HepG2 (cell line): Measurements from ENCODE around the gene MARF1. TPM values are rescaled to one million over a fixed set of nuclear protein-coding genes. Genes with fewer than 3 reads are reported as not detected.

Source experiments
- ATF2 ChIP-seq: sonication (generic); formaldehyde crosslinking; IDR thresholded peaks from 2 replicates; pipeline ENCODE4 v1.4.0; 2020; ENCODE audit warnings: missing genetic modification reagents
- DNMT3B ChIP-seq: conservative IDR thresholded peaks from 2 replicates; pipeline ENCODE4 v1.6.1; 2016; ENCODE audit warnings: missing biosample characterization, control low read depth
- GRHL1 ChIP-seq: sonication (generic); formaldehyde crosslinking; conservative IDR thresholded peaks from 2 replicates; pipeline ENCODE4 v1.8.0; 2022; ENCODE audit warnings: missing genetic modification reagents
- KDM3A ChIP-seq: IDR thresholded peaks from 2 replicates; pipeline ENCODE4 v1.6.1; 2018; ENCODE audit warnings: low read depth, missing compliant biosample characterization
- RELA ChIP-seq: sonication (generic); formaldehyde crosslinking; IDR thresholded peaks from 2 replicates; pipeline ENCODE4 v1.4.0; 2020; ENCODE audit warnings: missing genetic modification reagents
- TCF7 ChIP-seq: sonication (generic); IDR thresholded peaks from 2 replicates; pipeline ENCODE4 v1.6.1; 2016; ENCODE audit warnings: antibody characterized with exemption, low read depth
- TOE1 ChIP-seq: sonication (generic); formaldehyde crosslinking; IDR thresholded peaks from 2 replicates; pipeline ENCODE4 v1.4.0; 2020; ENCODE audit warnings: mild to moderate bottlenecking, missing genetic modification reagents
- U2AF2 ChIP-seq: fragments of 200-400 bp; formaldehyde crosslinking; IDR thresholded peaks from 2 replicates; pipeline ENCODE4 v1.6.1; 2017; ENCODE audit warnings: low read depth, mild to moderate bottlenecking, low read length
- YY1 ChIP-seq: IDR thresholded peaks from 2 replicates; pipeline ENCODE4 v1.6.1; 2011; ENCODE audit warnings: low read length, low read depth, moderate library complexity, mild to moderate bottlenecking; ENCODE audit not compliant: insufficient read depth, insufficient replicate concordance
- ZBTB26 ChIP-seq: IDR thresholded peaks from 2 replicates; pipeline ENCODE4 v1.6.1; 2016; ENCODE audit warnings: missing compliant biosample characterization, missing genetic modification reagents, borderline replicate concordance
- ZBTB40 ChIP-seq, 2 experiments: fragments of 450-650 bp in 1 of 2; sonication (generic) in 1 of 2; formaldehyde crosslinking in 1 of 2; IDR thresholded peaks; 2 replicates each; pipeline versions ENCODE4 v1.6.1 to v1.8.0; 2016 to 2022; ENCODE audit warnings: antibody characterized with exemption in 1 of 2, mild to moderate bottlenecking in 1 of 2, missing genetic modification reagents in 1 of 2
- ZNF501 ChIP-seq: sonication (generic); formaldehyde crosslinking; IDR thresholded peaks from 2 replicates; pipeline ENCODE4 v1.5.1; 2020; ENCODE audit warnings: mild to moderate bottlenecking, moderate library complexity, missing genetic modification reagents
- ZNF597 ChIP-seq: sonication (generic); formaldehyde crosslinking; IDR thresholded peaks from 2 replicates; pipeline ENCODE4 v1.5.0; 2020; ENCODE audit warnings: missing genetic modification reagents
- ZNF724P ChIP-seq: sonication (generic); formaldehyde crosslinking; IDR thresholded peaks from 2 replicates; pipeline ENCODE4 v1.8.0; 2022; ENCODE audit warnings: missing genetic modification reagents, borderline replicate concordance
- polyA plus RNA-seq, 8 experiments: library from polyadenylated mRNA; depleted of rRNA in 3 of 8; stranded (reverse) in 7 of 8; unstranded in 1 of 8; fragments of >200 nt; fragmentation: Illumina TruSeq in 4 of 8; extraction: Trizol in 4 of 8; gene quantifications; 2 replicates each; pipeline versions ENCODE4 v1.2.1 to v1.2.3, GENCODE V29; 2011 to 2016; ENCODE audit warnings: low read depth in 4 of 8, missing spikeins in 1 of 8, mixed read lengths in 1 of 8; ENCODE audit not compliant: insufficient read depth in 1 of 8
- total RNA-seq, 5 experiments: library from RNA; depleted of rRNA; stranded (reverse); fragments of >200 nt; fragmentation: Illumina TruSeq; extraction: Trizol; gene quantifications; 2 replicates each; pipeline ENCODE4 v1.2.3, GENCODE V29; 2016; ENCODE audit warnings: low read depth in 1 of 5

Gene MARF1
- total and polyA plus RNA-seq, 2 of the 13 experiments (the other 11 are each of a cell fraction or from before 2014, with no cell fraction given) = 8.7 to 20.7 TPM

- TF ChIP-seq ZBTB40 (IDR thresholded peaks at IDR 0.05) (no peak), ZBTB40 (CRISPR knock-in tag; IDR thresholded peaks at IDR 0.05) (no peak), ZNF724P (CRISPR knock-in tag) (no peak), ATF2 (no peak), TOE1 (CRISPR knock-in tag) (no peak), ZNF501 (CRISPR knock-in tag) (no peak), ZBTB26 (CRISPR knock-in tag) (peak; percentile 27; the same call in 1 of the 2 replicates), DNMT3B (CRISPR knock-in tag) (no peak; the same call in 1 of the 2 replicates), RELA (no peak), KDM3A (0 out of 2 replicates have a peak, but pooled peaks have one; percentile 58), U2AF2 (no peak), YY1 (no peak), TCF7 (no peak), ZNF597 (CRISPR knock-in tag) (no peak), GRHL1 (CRISPR knock-in tag) (no peak)
These were observed 1.5 kb upstream of the MARF1 start (continued) for GRCh38 chr16:15644267-15644961.
